HG03135 (cell line): ENCODE data around the gene FDXR.

Experiments used
- ATAC-seq: cut with Tn5 transposase; IDR thresholded peaks from one replicate; pipeline ENCODE4 v1.9.1; 2021; ENCODE audit warnings: mild to moderate bottlenecking, moderate library complexity; ENCODE audit not compliant: unreplicated experiment

FDXR gene

DNA sequence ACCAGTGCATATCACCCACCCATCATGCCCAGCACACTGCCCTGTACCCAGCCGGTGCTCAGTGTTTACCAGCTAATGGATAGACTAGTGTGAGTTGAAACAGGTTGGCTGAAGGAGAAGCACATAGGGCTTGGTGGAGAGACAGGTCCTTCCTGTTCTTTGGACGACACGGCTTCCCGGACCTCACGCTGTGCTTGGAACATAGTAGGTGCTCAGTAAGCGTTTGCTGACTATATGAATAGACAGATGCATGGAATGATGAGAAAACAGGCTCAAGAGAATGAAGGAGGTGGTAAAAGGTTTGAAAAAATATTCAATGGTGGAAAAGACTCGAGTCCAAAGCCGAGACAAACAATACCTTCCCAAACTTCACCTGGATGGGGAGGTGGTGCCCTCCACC, 27.4 kb upstream of the FDXR start:
- no peak for ATAC-seq

DNA sequence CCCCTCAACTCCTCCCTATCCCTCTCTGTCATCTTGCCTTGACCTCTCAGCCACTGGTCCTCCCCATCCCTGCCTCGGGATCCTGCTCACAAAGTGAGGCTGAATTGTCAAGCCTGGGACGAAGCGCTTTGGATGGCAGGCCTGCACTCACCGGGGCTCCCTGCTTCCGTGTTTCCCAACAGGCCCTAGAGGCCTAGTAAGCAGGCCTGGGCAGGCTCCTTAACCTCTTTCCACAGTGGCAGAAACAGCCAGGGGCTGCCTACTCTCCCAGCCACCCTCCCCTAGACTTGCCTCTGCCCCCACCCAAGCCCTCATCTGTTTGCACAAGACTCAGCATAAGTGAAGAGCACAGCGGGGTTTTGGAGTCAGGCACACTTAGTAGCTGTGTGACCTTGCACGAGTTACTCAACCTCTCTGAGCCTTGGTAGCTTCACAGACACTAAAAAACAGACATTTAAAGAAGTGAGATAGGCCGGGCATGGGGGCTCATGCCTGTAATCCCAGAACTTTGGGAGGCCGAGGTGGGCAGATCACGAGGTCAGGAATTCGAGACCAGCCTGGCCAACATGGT, 25.7 kb upstream of the FDXR start:
- no peak for ATAC-seq

DNA sequence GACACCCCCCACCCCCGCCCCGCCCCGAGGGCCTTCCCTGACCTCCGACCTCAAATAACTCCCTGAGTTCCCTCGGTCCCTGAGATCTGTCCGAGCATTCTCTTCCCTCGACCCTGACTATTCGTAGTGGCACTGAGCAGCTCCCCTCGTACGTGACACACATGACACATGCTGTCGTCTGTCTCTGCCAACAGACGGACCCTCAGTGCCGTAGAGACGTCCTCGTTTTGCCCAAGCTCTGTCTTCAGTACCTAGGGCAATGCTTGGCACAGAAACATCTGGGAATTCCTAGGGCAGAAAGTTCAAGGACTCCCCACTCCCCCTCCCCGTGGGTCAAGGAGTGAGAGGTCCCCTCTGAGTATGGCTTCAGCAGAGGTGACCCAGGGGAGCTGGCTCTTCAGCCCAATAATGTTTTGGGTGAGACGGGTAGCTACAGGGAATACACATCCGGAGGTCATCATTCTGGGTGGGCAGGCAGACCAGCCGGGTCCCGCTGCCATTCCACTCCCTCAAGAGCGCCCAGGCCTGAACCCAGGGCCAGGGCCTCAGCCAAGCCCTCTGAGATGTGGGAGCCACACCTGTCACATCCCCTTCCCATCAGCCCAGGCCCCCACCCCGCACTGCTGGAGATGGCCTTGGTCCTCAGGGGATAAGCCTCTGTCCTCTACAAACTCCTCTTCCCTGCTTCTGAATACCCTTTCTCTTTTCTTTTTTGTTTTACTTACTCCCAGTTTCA, 21.3 kb upstream of the FDXR start:
- no peak for ATAC-seq

DNA sequence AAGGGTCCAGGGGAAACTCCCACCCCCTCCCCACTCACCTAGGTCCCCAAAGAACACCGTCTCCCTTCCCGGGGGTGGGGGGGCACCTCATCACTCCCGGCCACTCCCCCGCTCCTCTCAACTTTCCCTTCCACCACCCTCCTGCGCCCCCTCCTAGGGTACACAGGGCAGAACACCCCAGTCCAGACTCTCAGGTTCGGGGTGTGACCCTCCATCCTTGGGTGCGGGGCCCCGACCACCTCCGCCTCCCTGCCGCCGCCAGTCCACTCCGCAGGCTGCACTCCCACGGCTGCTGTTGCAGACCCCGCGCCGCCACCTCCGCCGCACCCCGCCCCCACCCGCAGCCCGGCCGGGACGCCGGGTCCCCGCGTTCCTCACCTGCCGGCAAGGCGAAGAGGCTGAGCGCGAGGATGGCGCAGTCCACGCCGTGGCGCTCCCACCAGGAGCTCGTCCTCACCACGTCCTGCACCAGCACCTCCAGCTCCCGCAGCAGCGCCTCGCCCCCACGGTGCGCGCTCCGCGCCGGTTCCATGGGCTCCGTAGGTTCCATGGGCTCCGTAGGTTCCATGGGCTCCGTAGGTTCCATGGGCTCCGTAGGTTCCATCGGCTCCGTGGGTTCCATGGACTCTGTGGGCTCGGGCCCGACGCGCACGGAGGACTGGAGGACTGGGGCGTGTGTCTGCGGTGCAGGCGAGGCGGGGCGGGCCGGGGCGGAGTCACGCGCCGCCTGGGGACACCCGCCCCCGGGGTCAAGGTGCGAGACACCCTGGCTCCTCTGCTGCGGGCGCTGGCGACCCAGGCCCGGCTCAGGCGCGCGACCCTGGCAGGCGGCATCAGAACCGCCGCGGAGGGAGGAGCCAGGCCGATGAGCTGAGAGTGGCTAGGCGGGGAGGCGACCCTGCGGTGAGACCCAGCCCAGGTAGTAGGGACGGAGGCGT, 20.4 kb upstream of the FDXR start, which contains the start of gene FADS6:
TSS of gene FADS6 (minus strand) at position 660 of the 938 bp plus-strand sequence. CDS start at position 622, 38 bp downstream.
- no peak for ATAC-seq

DNA sequence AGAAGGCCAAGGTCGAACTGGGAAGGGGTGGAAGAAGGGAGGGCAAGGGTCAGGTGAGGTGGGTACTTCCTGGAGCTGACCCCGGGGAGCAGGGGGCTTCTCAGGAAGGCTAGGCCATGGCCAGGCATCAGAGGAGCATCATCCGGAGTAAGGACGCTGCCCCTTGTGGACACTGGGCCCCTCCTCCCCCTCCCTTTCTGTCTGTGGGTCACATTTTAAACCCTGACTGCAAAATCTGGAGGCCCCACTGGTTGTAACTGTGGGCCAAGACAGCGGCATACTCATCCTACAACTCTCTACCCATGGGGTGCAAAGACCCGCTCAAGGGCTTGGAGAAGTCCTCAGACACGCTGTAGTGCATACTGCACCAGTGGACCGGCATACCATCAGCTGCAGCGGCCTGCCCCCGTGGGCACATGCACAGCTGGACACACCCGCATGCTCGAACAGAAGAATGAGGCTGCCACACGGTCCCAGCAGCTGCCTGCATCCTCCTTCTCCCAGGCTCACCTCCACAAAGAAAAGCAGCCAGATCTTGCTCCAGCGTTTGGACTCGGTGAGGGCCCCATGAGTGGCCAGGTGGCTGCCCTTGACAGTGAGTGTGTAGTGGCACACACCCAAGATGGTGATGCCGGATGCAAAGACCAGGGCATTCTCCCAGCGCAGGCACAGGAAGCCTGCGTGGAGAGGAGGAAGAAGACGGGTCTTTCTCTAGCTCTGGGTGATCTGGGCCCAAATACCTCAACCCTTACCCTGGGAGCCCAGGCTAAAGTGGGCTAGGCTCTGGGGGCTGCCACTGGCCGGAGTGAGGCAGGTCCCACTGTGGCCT, 19.4 kb upstream of the FDXR start:
- ATAC-seq = no peak

DNA sequence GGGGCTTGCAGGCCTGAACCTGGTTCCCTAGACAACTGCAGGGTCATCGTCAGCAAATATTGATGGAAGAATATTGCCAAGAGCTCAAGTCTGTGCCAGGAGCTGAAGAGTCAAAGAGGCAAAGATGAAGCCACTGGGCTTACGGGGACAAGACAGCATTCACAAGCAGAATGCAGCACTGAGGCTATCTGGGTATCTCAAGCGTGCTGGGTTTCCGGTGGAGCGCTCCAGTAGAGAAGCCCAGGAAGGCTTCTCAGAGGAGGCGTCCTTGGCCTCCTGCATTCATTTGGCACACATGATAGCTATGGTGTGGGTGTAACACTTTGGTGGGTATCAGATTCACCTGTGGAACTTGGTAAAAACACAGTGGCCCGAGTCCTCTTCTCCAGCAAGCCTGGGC, 17.8 kb upstream of the FDXR start:
- no peak for ATAC-seq

DNA sequence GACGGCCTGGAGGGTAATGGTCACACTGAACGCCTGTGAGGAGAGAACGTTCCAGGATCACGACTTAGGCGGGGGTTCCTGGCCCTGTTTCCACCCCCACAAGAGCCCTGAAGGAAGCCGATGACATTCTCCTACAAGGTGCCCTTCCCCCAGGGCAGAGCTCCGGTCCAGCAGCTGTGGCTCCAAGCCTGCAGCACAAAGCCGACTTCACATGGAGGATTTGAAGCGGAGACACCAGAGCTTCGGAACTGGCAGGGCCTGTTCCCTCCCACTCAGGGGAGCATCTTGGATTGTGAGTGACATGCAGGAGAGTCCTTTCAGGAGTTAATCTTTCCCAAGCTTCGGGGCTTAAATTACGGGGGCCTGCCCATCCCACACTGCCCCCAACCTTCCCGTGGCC, 15.7 kb upstream of the FDXR start:
- no peak for ATAC-seq

DNA sequence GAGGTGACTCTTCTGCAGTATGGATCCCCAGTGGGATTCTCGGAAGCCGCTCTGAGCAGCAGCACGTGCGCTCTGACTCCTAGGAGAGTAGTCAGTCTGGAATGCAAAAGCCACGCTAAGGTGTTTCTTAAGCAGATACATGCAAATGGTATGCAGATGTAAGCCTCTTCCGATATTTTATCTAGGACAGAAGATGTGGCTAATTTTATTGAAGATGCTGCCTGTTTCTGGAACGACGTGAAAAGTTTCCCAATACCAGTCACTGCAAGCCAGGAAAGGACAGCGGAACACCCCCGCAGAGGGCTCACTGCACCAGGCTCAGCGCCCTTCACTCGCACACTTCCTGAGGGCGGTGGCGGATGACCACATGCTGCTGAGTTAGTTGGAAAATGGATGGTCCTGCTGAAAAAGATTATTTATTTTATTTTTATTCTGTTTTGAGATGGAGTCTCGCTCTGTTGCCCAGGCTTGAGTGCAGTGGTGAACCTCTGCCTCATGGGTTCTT, 10.5 kb upstream of the FDXR start:
- ATAC-seq = no peak

DNA sequence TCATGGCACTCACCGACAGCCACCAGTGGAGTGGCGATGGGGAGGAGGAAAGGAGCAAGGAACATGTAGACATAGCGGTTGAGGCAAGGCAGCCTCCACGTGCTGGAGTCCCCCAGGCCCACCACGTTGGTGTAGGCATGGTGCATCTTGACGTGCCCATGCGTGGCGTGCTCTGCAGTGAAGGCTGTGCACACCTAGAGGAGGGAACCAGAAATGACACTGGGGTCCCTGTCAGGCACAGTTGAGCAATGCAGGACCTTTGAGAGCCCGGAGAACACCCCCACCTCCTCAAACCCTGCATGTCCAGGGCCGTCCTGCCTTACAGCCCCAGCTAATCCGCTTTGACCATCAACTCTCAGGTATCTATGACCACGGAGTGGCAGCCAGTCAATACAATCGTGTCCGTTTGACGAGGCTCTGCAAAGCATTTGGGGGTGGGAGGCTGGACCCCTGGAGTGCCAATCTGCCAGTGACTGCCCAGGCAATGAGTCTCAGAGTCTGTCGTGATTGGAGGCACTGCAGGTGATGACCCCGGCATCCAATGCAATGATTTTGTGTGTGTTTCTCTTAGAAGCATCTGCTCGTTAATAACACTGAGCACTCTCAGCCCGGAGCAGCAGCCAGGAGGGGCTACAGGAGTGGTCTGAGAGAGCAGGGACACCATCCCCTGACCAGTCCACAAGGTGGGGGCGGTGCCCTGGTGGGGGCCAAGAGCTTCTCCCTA, 9.9 kb upstream of the FDXR start:
- no peak for ATAC-seq

DNA sequence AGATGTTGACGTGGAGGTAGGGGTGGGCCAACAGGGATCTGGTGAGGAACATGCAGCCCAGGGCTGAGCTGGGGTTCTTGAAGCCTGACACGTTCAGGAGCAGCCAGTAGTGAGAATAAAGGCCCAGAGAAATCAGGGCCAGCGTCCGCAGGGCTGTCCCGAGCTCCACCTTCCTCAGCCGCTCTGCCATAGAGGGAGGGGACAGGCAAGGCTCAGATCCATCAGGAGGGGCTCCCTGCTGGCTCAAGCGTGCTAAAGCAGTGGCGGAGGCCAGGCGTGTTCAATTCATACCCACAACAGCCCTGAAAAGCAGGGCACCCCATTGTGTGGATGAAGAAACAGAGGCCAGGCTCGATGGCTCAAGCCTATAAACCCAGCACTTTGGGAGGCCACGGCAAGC, 8.3 kb upstream of the FDXR start:
- no peak for ATAC-seq

DNA sequence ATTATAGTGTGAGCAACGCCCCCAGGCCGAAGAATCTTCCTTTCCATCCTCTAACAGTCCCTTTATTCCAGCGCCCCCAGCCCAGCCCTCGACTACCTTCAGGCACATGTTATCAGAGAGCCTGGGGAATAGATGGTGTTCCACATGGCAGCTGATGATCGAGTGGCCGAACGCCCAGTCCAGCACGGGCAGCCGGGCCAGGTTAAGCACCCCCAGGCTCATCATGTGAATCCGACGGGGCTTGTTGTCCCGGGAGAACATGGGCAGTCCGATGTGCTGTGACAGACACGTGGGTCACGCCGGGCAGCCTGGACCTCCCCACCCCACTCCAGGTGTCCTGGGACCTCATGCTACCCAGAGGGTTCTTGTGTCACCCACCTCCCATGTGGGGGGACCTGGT, 6.5 kb upstream of the FDXR start:
- ATAC-seq = no peak

DNA sequence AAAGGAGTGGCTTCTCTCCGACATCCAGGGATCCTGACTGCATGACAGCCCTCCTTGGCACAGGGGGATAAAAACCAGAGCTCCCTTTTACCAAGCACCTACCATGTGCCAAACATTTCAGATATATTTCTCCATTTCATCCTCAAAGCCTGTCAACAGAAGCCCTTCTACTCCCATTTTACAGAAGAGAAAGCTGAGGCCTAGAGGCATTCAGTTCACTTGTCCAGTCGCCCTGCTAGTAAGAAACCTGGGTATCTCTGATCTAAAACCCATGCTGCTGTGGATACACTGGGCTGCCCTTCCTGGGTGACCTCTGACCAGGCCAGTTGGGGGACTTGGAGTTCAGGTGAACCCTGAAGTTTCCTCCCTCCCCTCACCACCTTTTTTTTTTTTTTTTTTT, 5.9 kb upstream of the FDXR start:
- ATAC-seq = no peak

DNA sequence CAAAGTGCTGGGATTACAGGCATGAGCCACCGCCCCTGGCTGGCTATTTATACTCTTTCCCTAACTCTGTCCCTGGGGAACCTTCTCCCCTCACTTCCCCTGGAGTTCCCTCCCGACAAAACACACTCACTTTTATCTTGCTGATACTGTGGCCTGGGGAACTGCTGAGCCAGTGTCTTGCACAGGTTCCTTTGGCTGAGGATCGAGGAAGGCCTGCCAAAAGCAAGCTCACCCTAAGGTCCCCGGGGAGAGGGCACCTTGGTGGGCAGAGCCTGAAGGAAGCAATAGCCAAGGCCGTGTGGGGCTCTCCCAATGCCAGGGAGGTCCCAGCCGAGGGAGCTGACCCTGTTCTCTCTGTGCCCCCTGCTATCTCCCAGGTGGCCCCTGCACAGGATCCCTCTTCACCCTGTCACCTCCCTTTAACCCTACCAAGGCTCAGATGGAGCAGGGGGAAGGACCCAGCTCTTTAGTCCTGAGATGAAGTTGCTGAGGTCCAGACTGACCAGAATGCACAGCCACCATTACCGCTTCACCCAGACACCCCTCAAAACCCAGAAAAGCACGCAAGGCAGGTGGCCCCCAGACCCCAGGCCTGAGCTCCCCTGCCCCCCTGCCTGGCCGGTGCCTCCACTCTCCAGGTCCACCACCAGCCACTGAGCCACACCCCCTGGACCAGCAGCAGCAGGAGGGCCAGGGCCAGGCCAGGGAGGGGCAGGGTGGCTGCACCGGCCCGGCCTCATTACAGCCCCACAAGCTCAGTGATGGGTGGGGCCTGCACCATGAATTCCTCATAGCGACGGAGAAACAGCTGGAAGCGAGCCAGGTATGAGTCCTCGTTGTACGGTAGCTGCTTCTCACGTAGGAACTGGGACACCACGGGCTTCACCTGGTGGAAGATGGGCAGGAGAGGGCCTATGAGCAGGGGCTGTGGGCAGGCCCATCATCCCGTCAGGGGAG, 5.1 kb upstream of the FDXR start:
- no peak for ATAC-seq

DNA sequence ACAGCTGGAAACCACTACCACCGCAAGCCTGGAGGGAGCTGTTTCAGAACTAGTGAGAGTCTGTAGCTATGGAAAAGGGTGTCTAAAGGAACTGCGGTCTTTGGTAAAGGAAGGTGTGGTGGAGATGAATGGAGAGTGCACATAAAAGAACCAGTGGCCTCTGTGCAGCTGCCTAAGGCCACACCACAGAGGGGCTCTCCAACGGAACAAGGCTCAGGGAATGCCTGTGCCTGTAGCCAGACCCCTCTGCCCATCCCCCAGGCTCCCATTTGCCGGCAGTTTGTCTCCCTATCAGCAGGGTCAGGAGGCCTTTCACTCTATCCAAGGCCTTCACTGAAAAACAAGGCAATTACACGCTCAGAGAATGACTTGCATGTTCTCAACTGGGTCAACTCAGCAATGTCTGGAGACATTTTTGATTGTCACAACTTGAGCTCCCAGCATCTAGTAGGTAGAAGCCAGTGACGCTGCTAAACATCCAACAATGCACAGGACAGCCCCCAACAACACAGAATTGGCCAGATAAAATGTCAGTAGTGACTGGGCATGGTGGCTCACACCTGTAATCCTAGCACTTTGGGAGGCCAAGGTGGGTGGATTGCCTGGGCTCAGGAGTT, 3.3 kb upstream of the FDXR start:
- no peak for ATAC-seq

DNA sequence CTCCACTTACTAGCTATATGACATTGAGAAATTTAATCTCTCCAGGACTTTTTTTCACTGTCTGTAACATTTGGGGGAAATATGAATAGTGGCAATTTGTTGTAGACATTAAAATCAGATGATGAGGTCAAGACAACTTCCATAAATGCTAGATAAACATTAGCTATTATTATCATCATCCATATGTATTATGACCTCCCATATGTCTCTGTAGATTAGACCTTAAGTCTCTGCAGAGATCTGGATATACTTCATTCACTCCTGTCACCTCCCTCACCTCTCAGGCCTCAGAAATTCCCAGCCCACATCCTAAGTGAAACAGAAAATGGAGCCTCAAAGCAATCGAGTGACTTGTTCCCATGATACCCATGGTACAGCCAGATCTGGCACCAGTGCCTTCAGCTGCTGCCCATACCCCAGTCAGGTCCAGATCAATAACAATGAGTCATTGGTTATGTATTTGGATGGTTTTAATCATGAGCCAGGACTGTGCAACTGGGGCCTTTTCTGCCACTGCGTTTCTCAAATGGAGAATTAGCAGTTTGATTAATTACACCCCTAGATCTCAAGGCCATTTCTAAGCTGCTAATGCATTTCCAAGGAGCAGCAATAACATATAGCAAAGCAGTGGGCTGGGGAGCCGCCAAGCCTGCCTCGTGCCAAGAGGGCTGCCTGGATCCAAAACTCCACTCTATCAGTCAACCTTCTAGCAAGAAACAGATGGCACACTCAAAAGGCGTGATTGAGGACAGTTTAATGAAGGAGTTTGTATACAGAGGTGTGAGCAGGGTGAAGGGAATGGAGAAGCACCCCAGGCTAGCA, 2.6 kb upstream of the FDXR start:
- no peak for ATAC-seq

DNA sequence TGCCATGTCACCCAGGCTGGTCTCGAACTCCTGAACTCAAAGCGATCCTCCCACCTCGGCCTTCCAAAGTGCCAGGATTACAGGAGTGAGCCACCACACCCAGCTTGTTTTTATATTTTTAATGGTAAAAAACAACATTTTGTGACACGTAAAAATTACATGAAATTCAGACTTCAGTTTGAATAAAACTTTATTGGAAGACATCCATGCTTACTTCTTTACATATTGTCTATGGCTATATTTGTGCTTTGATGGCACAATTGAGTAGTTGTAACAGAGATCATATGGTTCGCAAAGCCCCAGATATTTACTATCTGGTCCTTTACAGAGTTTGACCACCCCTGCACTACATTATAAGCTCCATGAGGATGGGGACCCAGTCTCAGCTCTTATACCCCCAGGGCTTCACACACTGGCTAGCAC, 1.8 kb upstream of the FDXR start:
- ATAC-seq = no peak

DNA sequence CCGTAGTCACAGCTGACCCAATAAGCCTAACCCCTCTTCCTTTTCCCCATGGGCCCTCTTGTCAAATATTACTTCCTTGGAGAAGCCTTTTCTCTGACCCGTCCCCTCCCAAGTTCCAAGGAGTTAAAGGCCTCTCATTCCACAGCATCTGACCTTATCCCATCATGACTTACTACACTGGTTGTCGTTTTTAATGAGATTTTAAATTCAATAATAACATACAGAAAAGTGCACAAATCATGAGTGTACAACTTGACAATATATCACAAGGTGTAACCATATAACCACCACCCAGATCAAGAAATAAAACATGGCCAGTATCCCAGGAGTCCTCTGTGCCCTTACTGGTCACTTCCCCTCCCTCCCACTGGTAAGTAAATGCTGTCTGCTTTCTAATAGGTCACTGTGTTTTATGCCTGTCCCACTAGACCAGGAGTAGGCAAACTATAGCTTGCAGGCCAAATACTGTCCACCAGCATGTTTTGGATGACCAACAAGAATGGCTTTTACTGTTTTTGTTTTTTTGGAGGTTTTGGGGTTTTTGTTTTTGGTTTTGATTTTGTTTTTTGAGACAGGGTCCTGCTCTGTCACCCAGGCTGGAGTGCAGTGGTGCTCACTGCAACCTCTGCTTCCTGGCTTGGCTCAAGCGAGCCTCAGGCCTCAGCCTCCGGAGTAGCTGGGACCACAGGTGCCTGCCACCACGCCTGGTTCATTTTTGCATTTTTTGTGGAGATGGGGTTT, 1.2 kb upstream of the FDXR start:
- no peak for ATAC-seq
